Neural progenitor cell (in vitro differentiated cells): ENCODE measurements around the gene TAF1C.

Source experiments
- CTCF ChIP-seq: fragments of 200-600 bp; sonication (generic); IDR thresholded peaks from 2 replicates; pipeline ENCODE4 v1.5.1; 2017; ENCODE audit warnings: antibody characterized with exemption, mild to moderate bottlenecking
- EZH2 ChIP-seq: fragments of 200-600 bp; sonication (generic); IDR thresholded peaks from 2 replicates; pipeline ENCODE4 v1.6.1; 2017; ENCODE audit warnings: antibody characterized with exemption, mild to moderate bottlenecking, moderate library complexity
- EZH2phosphoT487 ChIP-seq: fragments of 200-600 bp; sonication (generic); IDR thresholded peaks from 2 replicates; pipeline ENCODE4 v1.6.1; 2017; ENCODE audit warnings: antibody characterized with exemption

DNA sequence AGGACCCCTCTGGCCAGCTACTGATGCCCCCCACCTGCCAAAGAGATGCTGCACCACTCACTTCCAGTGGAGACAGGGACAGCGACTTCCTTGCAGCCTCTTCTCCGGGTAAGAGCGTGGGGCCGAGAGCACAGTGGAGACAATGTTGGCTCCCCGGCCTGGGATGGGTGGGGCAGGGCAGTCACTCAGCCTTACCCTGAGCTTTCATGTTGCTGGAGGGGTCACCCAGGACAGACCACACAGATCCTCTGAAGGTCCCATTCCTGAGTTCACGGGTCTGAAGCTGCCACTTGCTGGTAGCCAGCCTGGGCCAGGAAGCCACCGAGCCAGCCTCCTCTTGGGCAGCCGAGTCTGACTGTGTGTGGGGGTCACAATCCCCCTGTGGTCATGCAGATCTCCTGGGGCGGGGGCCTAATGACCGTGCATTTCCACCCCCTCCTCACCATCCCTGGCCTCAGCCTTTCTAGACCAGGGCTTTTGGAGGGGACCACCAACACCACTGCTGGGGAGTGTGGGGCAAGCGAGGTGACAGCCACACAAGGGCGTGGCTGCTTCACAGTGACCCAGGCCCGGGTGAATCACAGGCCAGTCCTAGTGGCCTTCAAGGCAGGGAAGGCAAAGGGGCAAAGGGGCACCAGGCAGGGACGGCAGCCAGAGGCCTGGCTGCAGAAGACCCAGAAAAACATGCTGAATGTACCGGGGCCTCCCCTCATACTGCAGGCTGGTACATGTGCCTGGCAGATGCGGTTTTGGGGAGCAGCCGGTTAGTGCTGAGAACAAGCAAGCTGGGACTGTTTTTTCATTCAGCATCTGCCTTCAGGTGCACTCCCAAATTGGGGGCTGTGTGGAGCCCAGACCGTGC is 10.4 kb downstream of the TAF1C start:
- TF ChIP-seq CTCF (no peak), EZH2phosphoT487 (no peak), EZH2 (no peak)
